Activated CD8-positive, alpha-beta memory T cell treated with anti-CD3 and anti-CD28 coated beads, Interleukin-2, amount 50 U/mL, for 1 hour (primary cell): Measurements from ENCODE around the gene WNT7B.

ENCODE experiments used
- DNase-seq: peaks from one replicate; pipeline ENCODE4 v3.0.0-alpha.2; 2020; ENCODE audit errors: extremely low read depth

Gene WNT7B

GRCh38 chr22:45977003-45977411, at the start of gene WNT7B:
TSS of gene WNT7B (minus strand) at chr22:45977162. CDS start at chr22:45976754, 408 bp downstream.
- no peak for DNase-seq

GRCh38 chr22:46025973-46026898, 49.3 kb upstream of the WNT7B start:
- DNase-seq: no peak

- DNase-seq: no peak
Measured at GRCh38 chr22:46025225-46025972, 48.4 kb upstream of the WNT7B start.

GRCh38 chr22:46024136-46024840, 47.3 kb upstream of the WNT7B start:
- no peak for DNase-seq

- DNase-seq: no peak
Measured at GRCh38 chr22:46023558-46023981, 46.6 kb upstream of the WNT7B start.

GRCh38 chr22:46022881-46023512, 46.0 kb upstream of the WNT7B start:
- no peak for DNase-seq

- DNase-seq: no peak
Measured at GRCh38 chr22:46021577-46021976, 44.6 kb upstream of the WNT7B start.

- no peak for DNase-seq
Measured at GRCh38 chr22:46019351-46019750, 42.4 kb upstream of the WNT7B start.

- DNase-seq: no peak
Measured at GRCh38 chr22:46018859-46019258, 41.9 kb upstream of the WNT7B start.

GRCh38 chr22:46017166-46017565, 40.2 kb upstream of the WNT7B start:
- DNase-seq: no peak

GRCh38 chr22:46013460-46014416, 36.8 kb upstream of the WNT7B start:
- peak; percentile 70 for DNase-seq

- no peak for DNase-seq
Measured at GRCh38 chr22:46012881-46013281, 35.9 kb upstream of the WNT7B start.

GRCh38 chr22:46012182-46012880, 35.4 kb upstream of the WNT7B start:
- DNase-seq: no peak

- no peak for DNase-seq
Measured at GRCh38 chr22:46011627-46012181, 34.7 kb upstream of the WNT7B start.

GRCh38 chr22:46010951-46011626, 34.1 kb upstream of the WNT7B start:
- no peak for DNase-seq

- DNase-seq: no peak
Measured at GRCh38 chr22:46010207-46010867, 33.4 kb upstream of the WNT7B start.

GRCh38 chr22:46009730-46010129, 32.8 kb upstream of the WNT7B start:
- DNase-seq: no peak

- no peak for DNase-seq
Measured at GRCh38 chr22:46008836-46009596, 32.1 kb upstream of the WNT7B start.
